Measurements from ENCODE around the gene LRRC3B.
"Not testable (repeated sequence)": the region's sequence is repeated elsewhere in the genome, so short reads cannot be mapped to it uniquely, and the experiment has no call there.

The LRRC3B gene, protein sequence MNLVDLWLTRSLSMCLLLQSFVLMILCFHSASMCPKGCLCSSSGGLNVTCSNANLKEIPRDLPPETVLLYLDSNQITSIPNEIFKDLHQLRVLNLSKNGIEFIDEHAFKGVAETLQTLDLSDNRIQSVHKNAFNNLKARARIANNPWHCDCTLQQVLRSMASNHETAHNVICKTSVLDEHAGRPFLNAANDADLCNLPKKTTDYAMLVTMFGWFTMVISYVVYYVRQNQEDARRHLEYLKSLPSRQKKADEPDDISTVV
- 0 reads per million in 2 experiments for total RNA-seq

DNA sequence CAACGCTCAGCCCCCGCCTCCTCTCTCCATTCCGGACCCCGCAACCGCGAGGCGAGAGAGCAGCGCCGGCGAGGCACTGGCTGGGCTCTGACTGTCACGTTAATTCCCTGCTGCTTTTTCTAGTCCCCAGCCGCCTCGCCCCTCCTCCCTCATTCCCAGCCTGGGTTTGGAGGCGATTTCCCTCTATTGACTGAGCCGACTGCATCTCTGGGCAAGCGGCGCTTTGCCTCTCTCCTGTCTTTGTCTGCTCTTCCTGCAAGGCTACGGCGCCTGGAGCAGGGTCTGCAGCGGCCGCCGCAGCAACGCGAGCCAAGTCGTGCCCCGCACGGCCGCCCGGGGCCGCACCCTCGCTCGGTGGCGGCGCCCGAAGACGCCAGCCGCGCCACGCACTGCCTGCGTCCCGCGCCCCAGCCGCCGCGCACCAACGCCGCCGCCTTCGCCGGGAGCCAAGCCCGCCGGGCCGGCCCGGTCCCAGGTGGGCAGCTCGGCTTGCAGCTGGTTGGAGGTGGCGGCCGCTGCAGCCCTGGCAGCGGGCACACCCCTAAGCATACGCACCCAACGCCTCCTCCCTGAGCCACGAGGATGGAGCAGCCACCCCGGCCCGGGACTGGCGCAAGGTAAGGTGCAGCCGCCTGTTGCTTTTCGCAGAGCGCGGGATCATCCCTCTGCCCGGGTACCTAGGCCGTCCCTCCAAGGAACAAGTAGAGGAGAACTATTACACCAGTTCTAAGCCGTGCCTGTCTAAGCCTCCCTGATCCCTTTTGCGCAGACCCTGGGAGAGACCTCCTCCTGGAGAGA is at the start of gene LRRC3B:
LRRC3B (plus strand) TSS at position 152 of the 798 bp plus-strand sequence. CDS start 86,901 bp downstream, outside the sequence.
- DNase-seq (ENCODE audit: low read depth): no peak

DNA sequence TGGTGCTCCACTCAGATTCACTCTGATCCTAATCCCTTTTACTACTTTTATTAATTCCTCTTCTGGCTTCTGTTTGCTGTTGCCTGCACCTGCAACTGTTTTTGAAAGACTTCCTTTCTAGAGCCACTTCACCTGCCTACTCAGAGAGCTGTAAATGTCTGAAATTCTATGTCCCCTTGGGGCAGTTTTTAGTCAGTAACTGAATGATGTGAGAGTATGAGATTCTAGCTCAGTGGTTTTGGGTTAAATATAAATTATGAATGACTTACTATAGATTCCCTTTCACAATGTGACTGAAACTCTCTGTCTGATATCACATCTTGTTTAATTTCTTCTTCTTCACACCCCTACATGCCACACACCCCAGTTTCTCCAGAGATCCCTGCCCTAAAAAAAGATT is 47.8 kb upstream of the LRRC3B start:
- no peak for DNase-seq (ENCODE audit: low read depth)

DNA sequence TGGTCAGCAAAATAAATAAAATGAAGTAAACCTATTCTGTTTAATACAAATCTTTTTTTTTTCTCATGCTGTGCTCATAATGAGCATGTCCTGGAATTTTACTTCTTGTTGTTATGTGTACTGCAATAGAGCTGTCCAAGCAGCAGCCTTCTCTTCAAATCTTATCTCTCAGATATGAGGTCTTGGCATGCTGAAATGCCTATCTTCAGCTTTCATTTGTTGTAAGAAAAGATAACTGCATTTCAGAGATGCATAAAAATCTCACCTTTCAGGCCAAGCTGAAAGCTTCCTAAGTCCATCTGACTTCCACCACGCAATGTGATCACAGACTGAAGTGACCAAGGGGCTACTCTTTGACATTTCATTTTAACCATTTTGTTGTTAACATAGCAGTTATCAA is 43.5 kb upstream of the LRRC3B start:
- DNase-seq (ENCODE audit: low read depth): no peak

DNA sequence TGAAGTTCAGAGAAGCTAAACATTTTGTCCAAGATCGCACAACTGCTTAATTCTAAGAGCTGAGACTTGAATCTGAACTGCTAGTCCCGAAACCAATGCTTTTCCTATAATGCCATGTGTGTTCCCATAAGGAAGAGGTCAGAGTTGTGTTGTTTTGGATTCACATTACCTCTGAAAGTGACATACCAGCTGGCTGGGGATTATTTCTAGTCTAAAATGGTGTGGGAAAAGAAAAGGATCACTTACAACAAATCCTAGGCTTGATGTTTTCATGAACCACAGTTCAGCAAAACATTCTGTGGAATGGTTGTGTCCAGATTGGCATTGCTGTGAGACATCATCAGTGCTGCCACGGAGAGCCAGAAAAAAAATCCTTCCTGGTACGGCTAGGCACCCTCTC is 35.0 kb upstream of the LRRC3B start:
- no peak for DNase-seq (ENCODE audit: low read depth)

DNA sequence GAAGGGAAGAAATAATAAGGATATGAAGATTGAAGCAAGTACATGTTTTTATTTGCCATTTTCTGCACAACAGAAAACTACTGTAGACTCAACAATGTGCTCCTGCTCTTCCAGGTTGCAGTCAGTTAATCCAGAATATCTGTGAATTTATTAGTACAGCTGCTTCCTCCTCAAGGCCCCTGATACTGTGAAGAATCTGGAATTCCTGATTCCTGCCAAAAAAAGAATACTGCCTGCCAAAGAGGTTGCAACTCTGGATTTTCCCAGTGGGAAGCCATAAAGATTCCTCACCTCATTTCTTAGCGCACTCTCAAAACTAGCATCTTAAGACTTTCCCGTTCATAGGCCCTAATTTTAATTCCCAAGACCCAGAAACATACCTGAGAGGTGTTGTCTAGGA is 33.6 kb upstream of the LRRC3B start:
- DNase-seq (ENCODE audit: low read depth): no peak

DNA sequence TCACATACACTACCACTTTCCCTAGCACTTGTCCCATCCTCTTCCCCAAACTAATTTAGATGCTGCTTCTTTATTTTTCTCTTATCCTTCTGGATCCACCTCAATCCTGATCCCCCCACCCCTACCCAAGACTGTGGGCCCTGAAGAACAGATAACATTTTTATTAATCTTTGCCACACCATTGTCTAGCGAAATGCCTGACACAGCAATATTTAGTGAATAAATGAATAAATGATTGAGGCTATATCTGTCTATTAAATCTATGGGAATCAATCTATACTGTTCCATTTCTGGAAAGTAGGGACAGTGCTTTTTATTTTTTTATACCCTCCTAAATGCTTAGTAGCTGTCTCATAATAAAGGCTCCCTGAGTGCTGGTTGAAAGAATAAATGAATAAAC is 32.9 kb upstream of the LRRC3B start:
- DNase-seq (ENCODE audit: low read depth): no peak

DNA sequence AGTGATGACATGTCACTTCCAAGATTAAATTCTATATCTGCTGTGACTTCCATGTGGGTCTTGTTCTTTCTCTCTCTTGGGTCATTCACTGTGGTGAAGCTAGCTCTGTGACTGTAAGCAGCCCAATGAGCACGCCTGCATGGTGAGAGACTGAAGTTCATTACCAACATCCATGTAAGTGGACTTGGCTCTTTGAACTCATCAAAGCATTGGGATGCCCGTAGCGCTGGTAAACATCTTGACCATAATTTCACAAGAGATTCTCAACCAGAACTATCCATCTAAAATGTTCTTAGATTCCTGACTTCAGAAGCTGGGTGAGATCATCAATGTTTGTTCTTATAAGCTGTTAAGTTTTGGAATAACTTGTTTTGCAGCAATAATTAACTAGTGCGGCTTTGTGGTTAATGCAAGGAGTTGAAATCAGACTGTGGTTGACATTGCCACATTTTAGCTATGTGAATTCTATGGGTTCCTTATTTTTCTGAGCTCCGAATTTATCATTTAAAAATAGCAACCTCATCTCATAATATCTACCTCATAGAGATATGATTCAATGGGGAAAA is 31.6 kb upstream of the LRRC3B start:
- no peak for DNase-seq (ENCODE audit: low read depth)

DNA sequence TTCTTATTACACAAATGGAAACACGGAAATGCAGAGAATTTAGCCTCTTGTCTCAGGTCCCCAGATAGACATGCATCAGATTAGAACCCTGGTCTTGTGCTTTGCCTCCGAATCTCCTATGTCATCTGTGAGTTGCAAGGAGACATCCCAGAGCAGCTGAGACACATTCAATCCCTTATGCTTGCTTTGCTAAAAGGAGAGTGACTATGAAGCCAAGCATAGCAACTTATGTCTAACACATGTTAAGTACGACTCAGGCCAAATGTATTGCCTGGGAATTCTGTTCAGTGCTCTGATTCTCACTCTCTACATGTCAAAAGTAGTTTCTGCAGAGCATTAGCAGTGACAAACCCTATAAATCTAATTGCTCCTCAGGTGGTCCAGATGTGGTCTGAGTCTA is 30.6 kb upstream of the LRRC3B start:
- no peak for DNase-seq (ENCODE audit: low read depth)

DNA sequence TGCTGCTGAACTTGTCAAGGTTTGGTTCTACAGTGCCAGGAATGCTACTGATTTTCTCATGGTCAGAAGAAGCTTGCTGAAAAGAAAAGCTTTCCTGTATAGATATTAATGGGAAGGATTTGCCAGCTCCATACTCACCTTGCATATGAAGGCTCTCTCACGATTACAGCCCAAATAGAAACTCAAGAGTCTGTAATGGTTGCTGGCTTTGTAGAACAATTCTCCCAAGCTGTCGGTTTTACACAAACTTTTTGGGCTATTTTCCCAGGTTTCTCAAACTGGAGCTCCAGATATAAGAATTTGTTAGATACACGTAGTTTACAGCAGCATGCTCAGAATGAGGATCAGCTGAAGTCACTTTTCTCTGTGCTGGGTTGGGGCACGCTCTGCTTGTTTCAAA is 30.1 kb upstream of the LRRC3B start:
- no peak for DNase-seq (ENCODE audit: low read depth)

DNA sequence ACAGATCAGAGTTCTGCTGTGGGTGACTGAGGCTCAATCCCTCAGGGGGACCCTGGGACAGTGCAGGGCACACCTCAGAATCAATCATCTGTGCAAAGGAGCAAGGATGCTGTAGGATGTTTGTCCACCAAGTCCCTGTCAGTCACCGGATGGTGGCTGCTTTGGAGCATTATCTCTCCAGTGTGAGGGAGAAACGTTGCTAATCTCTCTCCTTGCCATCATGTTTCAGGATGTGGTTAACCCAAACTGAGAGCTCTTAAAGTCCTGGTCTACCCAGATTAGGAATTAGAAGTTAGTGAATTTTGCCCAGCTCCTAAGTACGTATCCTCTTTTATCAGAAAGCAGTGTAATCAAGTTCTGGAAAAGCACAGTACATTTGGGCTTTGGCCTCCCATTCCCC is 26.2 kb upstream of the LRRC3B start:
- no peak for DNase-seq (ENCODE audit: low read depth)

DNA sequence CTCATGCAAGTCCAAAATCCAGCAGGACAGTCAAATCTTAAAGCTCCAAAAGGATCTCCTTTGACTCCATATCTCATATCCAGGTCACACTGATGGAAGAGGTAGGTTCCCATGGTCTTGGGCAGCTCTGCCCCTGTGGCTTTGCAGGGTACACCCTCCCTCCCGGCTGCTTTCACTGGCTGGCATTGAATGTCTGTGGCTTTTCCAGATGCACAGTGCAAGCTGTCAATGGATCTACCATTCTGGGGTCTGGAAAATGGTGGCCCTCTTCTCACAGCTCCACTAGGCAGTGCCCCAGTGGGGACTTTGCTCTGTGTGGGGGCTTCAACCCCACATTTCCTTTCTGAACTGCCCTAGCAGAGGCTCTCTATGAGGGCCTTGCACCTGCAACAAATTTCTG is 19.3 kb upstream of the LRRC3B start:
- not testable (repeated sequence) for DNase-seq (ENCODE audit: low read depth)

DNA sequence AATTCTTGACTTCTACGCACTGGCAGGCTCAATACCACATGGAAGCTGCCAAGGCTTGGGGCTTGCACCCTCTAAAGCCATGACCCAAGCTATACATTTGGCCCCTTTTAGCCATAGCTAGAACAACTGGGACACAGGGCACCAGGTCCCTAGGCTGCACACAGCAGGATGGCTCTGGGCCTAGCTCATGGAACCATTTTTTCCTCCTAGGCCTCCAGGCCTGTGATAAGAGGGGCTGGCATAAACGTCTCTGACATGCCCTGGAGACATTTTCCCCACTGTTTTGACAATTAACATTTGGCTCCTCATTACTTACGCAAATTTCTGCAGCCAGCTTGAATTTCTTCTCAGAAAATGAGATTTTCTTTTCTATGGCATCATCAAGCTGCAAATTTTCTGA is 18.8 kb upstream of the LRRC3B start:
- DNase-seq (ENCODE audit: low read depth): not testable (repeated sequence)

DNA sequence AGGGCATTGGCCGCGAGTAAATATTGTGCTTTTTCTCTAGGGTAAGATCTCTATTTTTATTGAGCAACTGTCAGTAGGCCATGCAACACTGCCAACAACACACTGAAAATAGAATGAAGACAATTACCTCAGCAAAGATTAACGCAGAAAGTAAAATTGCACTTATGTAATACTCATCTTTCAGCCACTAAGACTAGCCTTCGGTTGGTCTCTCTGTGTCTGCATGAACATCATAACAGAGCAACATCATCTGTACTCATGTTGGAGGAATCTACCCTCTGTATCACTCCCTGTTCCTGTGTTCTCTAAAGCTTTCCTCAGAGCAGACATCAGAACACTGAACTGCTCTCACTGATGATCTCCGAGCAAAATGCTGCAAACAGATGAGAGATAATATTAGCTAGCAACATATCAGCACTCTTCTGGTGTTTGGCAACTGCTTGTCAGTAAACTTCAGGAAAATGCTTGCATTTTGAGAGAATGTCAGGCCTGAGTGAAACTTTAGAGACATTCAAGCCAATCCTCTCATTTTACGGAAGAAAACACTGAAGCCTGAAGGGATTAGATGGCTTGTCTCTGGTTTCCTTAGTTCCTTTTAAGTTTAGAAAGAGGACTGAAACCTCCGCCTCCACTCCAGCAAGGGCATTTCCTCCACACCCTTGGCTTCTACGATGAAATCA is 8.4 kb upstream of the LRRC3B start:
- no peak for DNase-seq (ENCODE audit: low read depth)

DNA sequence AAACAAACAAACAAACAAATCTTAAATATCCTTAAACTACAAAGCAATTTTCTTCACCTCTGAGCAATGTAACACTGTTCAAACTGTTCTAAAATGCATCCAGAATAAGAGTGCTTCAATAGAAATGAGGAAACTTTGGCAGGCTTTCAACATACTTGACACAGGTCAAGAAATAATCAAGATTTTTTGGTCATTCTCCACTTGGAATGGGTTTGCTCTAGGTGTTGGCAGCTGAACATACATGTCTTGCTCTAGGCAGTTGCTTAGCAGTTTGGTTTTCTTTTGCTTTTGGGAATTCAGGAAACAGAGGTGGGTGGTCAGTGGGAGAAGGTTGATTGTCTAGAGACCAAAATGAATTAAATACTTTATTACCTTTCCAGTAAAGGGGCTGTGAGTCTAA is 1.4 kb upstream of the LRRC3B start:
- DNase-seq (ENCODE audit: low read depth): no peak

DNA sequence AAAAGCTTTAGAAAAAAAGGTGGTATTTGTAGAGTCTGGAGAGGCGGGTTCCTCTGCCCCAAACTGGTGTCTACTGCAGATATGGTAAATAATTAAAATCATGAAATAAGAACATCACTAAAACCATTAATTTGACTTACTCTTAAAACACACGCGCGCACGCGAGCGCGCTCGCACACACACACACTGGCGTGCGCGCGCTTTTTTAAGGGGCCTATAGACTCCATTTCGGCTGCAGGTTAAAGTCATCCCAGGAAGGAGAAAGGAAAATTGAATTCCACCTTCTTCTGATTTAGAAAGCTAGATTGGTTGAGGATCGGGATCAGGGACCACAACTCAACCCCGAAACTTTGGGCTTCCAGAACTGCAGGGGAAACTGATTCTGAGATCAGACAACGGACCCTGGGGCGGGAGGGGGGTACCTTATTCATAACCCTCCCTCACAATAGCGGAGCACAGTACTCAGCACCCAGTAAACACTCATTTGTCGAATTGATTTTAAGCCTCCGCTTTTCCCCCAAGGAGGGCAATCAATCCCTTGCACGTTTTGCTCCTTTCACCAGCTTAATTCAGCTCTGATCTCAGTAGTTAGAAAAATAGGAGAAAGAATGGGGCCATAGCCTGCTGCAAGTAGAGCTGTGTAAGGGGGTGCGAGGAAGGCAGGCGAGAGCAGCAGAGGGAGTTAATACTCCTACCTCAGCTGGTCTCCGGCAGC is 509 bp upstream of the LRRC3B start:
- DNase-seq (ENCODE audit: low read depth): no peak

DNA sequence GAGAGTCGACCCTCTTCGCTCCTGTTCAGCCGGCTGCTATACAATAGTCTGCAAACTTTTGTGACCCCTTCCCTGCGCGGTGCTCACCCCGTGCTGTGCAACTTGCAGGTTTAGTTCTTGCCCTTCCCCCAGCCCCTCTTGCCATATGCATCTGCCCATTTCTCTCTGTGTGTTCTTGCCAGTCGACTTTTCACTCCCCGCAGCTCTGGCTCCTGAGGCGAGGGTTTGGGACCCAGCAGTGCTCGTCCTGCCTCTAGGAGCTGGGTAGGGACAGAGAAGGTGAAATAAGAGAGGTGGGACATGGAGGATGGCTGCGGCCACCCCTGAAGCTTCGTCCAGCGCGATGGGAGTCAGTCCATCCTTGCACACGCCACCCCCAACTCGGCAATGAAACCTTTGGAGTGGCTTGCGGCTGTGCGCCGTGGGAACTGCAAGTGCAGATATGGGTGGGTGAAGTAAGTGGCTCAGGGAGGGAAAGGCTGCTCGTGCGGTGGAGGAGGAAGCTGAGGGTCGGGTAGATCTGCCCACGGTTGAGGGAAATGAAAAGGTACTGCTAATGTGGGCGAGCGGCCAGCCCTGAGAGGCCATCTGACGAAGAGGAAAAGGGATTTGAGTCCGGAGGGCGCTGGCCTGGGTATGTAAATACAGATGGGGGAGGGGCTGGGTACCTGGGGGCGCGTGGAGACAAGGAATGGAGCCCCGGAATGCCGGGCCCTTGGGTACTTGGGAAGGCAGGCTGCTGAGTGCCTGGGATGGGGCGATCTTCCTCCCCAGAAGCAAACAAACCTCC is 1.0 kb downstream of the LRRC3B start:
- DNase-seq (ENCODE audit: low read depth): no peak

DNA sequence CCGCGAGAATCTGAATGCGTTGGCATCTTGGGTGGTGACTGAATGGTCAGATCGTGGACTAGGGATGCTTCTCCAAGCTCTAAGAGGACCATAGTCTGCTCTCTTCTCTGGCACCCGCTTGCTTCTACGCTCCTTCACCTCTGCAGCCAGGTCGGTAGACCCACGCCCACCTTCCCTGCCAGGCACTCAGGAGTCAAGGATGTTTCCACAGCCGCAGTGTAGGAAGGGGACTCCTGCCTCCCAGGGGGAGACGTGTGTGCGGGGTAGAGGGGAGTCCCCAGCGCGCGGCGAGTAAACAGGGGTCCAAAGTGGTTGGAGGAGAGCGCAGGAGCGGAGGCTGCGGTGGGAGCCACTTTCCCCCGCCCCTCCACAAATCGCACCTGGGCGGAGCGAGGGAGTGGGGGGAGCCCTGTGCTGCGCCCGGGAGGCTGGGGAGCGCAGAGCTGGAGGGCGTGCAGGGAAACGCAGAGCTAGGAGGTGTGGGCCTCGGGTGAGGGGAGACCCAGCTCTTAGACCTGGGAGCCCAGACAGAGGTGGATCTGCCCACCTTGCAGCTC is 1.7 kb downstream of the LRRC3B start:
- DNase-seq (ENCODE audit: low read depth): no peak

DNA sequence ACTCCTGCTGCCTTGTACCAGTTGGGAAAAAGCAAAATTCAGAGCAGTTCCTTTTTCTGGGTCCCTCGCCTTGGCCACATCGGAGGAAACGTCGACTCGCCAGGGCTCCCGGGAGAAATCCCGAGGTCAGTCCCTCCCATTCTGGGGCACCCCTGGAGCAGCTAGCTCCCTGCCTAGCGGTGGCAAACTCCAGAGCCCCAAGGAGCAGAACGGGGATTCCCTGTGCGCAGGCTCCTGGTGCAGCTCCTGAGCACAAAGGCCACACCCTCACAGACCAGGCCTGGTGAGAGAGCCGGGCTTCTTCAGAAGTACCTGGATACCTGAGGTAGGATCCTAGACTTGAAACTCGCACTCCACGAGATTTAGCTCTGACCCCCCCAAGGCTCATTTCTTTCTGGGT is 2.6 kb downstream of the LRRC3B start:
- DNase-seq (ENCODE audit: low read depth): no peak

DNA sequence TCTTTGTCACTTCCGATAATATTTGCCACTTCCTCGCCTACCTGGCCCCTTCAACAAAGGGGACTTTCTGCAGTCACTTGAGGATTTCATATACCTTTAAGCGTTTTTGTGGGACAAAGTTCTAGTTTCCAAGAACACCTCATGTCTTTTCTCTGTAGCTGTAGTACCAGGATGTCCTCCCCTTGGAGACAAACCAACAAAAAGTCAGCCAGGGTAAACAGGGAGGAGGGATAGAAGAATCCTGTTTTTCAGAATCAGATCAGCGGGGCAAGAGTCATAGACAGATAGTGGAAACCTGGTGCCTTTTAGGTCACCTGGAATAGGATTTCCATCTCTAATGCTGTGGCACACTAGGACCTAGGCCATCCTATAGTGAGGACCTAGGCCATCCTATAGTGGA is 4.5 kb downstream of the LRRC3B start:
- DNase-seq (ENCODE audit: low read depth): no peak

DNA sequence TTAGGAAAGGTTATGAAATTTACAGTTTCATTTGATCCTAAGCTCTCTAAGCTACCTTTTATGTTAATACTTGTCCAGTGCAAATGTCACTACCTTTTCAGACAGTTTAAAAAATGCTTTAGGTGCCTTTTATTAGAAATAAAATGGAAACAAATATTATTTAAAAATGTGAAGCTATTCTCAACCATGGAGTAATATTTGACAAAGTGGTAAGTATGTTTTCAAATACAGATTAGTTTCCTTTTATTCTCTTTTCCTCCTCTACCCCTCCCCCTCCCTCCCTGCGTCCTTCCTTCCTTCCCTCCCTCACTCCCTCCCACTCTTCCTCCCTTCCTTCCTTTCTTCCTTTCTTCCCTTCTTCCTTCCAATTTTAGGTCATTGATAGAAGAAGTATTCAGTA is 6.3 kb downstream of the LRRC3B start:
- no peak for DNase-seq (ENCODE audit: low read depth)

Measured in T follicular helper cell (primary cell).